ENCODE data around the gene MAP1LC3B.

Gene MAP1LC3B

GRCh38 chr16:87431926-87432325 is 39.8 kb downstream of the MAP1LC3B start:
- TF ChIP-seq POLR2A (IDR thresholded peaks at IDR 0.05; ENCODE audit: low read length) = no peak
- no peak for TF ChIP-seq GATA1 (IDR thresholded peaks at IDR 0.05; ENCODE audit: low read depth, low read length)
- DNase-seq = no peak

GRCh38 chr16:87432330-87432915 is 40.3 kb downstream of the MAP1LC3B start:
- DNase-seq = no peak
- TF ChIP-seq GATA1 (IDR thresholded peaks at IDR 0.05; ENCODE audit: low read depth, low read length) (no peak), POLR2A (IDR thresholded peaks at IDR 0.05; ENCODE audit: low read length) (no peak)

GRCh38 chr16:87434146-87434667 is 42.1 kb downstream of the MAP1LC3B start:
- no peak for TF ChIP-seq GATA1 (IDR thresholded peaks at IDR 0.05; ENCODE audit: low read depth, low read length)
- TF ChIP-seq POLR2A (IDR thresholded peaks at IDR 0.05; ENCODE audit: low read length) = no peak
- DNase-seq = no peak

- no peak for DNase-seq
- TF ChIP-seq GATA1 (IDR thresholded peaks at IDR 0.05; ENCODE audit: low read depth, low read length) (no peak), POLR2A (IDR thresholded peaks at IDR 0.05; ENCODE audit: low read length) (no peak)
These were observed 43.5 kb downstream of the MAP1LC3B start for GRCh38 chr16:87435372-87436224.

- TF ChIP-seq POLR2A (IDR thresholded peaks at IDR 0.05; ENCODE audit: low read length) = no peak
- no peak for TF ChIP-seq GATA1 (IDR thresholded peaks at IDR 0.05; ENCODE audit: low read depth, low read length)
- DNase-seq = no peak
These were observed 44.4 kb downstream of the MAP1LC3B start for GRCh38 chr16:87436225-87437172.

- DNase-seq = no peak
- no peak for TF ChIP-seq POLR2A (IDR thresholded peaks at IDR 0.05; ENCODE audit: low read length)
- no peak for TF ChIP-seq GATA1 (IDR thresholded peaks at IDR 0.05; ENCODE audit: low read depth, low read length)
These were observed 45.2 kb downstream of the MAP1LC3B start for GRCh38 chr16:87437327-87437726.

GRCh38 chr16:87437911-87438610 is 45.9 kb downstream of the MAP1LC3B start:
- DNase-seq = no peak
- TF ChIP-seq POLR2A (IDR thresholded peaks at IDR 0.05; ENCODE audit: low read length) (no peak), GATA1 (IDR thresholded peaks at IDR 0.05; ENCODE audit: low read depth, low read length) (no peak)

GRCh38 chr16:87438611-87438985 is 46.5 kb downstream of the MAP1LC3B start:
- no peak for DNase-seq
- TF ChIP-seq POLR2A (IDR thresholded peaks at IDR 0.05; ENCODE audit: low read length) (no peak), GATA1 (IDR thresholded peaks at IDR 0.05; ENCODE audit: low read depth, low read length) (no peak)

- DNase-seq = no peak
- TF ChIP-seq GATA1 (IDR thresholded peaks at IDR 0.05; ENCODE audit: low read depth, low read length) = no peak
- TF ChIP-seq POLR2A (IDR thresholded peaks at IDR 0.05; ENCODE audit: low read length) = no peak
These were observed 47.8 kb downstream of the MAP1LC3B start for GRCh38 chr16:87439926-87440325.

GRCh38 chr16:87441886-87442580 is 49.9 kb downstream of the MAP1LC3B start:
- TF ChIP-seq GATA1 (IDR thresholded peaks at IDR 0.05; ENCODE audit: low read depth, low read length) (no peak), POLR2A (IDR thresholded peaks at IDR 0.05; ENCODE audit: low read length) (no peak)
- DNase-seq = no peak

- DNase-seq = no peak
These were observed 50.4 kb downstream of the MAP1LC3B start for GRCh38 chr16:87442581-87442966.

GRCh38 chr16:87443016-87443415 is 50.9 kb downstream of the MAP1LC3B start:
- TF ChIP-seq GATA1 (IDR thresholded peaks at IDR 0.05; ENCODE audit: low read depth, low read length) (no peak), POLR2A (IDR thresholded peaks at IDR 0.05; ENCODE audit: low read length) (no peak)
- no peak for DNase-seq

More at GRCh38 chr16:87442581-87442966, 50.4 kb downstream of the MAP1LC3B start:
- TF ChIP-seq GATA1 (IDR thresholded peaks at IDR 0.05; ENCODE audit: low read depth, low read length) = no peak
- no peak for TF ChIP-seq POLR2A (IDR thresholded peaks at IDR 0.05; ENCODE audit: low read length)
